Measurements from ENCODE around the gene TNNC2. TPM values are rescaled to one million over a fixed set of nuclear protein-coding genes. Genes with fewer than 3 reads are reported as not detected.
"Not testable (repeated sequence)": the region's sequence is repeated elsewhere in the genome, so short reads cannot be mapped to it uniquely, and the experiment has no call there.

The TNNC2 gene
- 0.46 to 0.63 TPM (median 0.52 TPM) in 3 replicates for total RNA-seq
- long read RNA-seq: 0 reads

- no peak for DNase-seq (ENCODE audit: low spot score)
- TF ChIP-seq CTCF (IDR thresholded peaks at IDR 0.05): no peak
- H3K4me3 Mint-ChIP-seq (ENCODE audit: unreplicated experiment): peak within 1 kb of the TSS; percentile 4
- H3K9me3 Mint-ChIP-seq (ENCODE audit: low read depth): no peaks in the 10 kb centered on the region
- peaks cover 4% of the 10 kb centered on the region for H3K27me3 Mint-ChIP-seq (ENCODE audit: low read depth)
- H3K4me1 Mint-ChIP-seq (ENCODE audit: low read depth): peaks cover 45% of the 10 kb centered on the region
- H3K27ac Mint-ChIP-seq (ENCODE audit: unreplicated experiment): peak within 1 kb of the TSS; percentile 94
- no peaks in the 10 kb centered on the region for H3K36me3 Mint-ChIP-seq (ENCODE audit: low read depth)
Observed at GRCh38 chr20:45827030-45827652, at the start of gene TNNC2. Gene TNNC2 (minus strand): TSS chr20:45827312. CDS start chr20:45827248, 64 bp downstream.

- no peaks in the 10 kb centered on the region for H3K27me3 Mint-ChIP-seq (ENCODE audit: low read depth)
- H3K4me3 Mint-ChIP-seq (ENCODE audit: unreplicated experiment): no peak overlapping the region
- peaks cover 5% of the 10 kb centered on the region for H3K36me3 Mint-ChIP-seq (ENCODE audit: low read depth)
- H3K4me1 Mint-ChIP-seq (ENCODE audit: low read depth): no peaks in the 10 kb centered on the region
- no peak overlapping the region for H3K27ac Mint-ChIP-seq (ENCODE audit: unreplicated experiment)
- H3K9me3 Mint-ChIP-seq (ENCODE audit: low read depth): no peaks in the 10 kb centered on the region
- TF ChIP-seq CTCF (IDR thresholded peaks at IDR 0.05): no peak
- no peak for DNase-seq (ENCODE audit: low spot score)
Observed at GRCh38 chr20:45874576-45874975, 47.5 kb upstream of the TNNC2 start.

- not testable (repeated sequence) for H3K4me1 Mint-ChIP-seq (ENCODE audit: low read depth); H3K27ac Mint-ChIP-seq (ENCODE audit: unreplicated experiment); H3K36me3 Mint-ChIP-seq (ENCODE audit: low read depth); H3K9me3 Mint-ChIP-seq (ENCODE audit: low read depth); H3K27me3 Mint-ChIP-seq (ENCODE audit: low read depth); H3K4me3 Mint-ChIP-seq (ENCODE audit: unreplicated experiment); DNase-seq (ENCODE audit: low spot score)
Observed at GRCh38 chr20:45874104-45874481, 47.0 kb upstream of the TNNC2 start.

- TF ChIP-seq CTCF (IDR thresholded peaks at IDR 0.05): no peak
- H3K27me3 Mint-ChIP-seq (ENCODE audit: low read depth): no peaks in the 10 kb centered on the region
- no peak overlapping the region for H3K27ac Mint-ChIP-seq (ENCODE audit: unreplicated experiment)
- H3K9me3 Mint-ChIP-seq (ENCODE audit: low read depth): no peaks in the 10 kb centered on the region
- H3K36me3 Mint-ChIP-seq (ENCODE audit: low read depth): peaks cover 5% of the 10 kb centered on the region
- no peak for DNase-seq (ENCODE audit: low spot score)
- no peaks in the 10 kb centered on the region for H3K4me1 Mint-ChIP-seq (ENCODE audit: low read depth)
- H3K4me3 Mint-ChIP-seq (ENCODE audit: unreplicated experiment): no peak overlapping the region
Observed at GRCh38 chr20:45873409-45874103, 46.4 kb upstream of the TNNC2 start.

- no peaks in the 10 kb centered on the region for H3K27me3 Mint-ChIP-seq (ENCODE audit: low read depth)
- H3K36me3 Mint-ChIP-seq (ENCODE audit: low read depth): peaks cover 5% of the 10 kb centered on the region
- H3K9me3 Mint-ChIP-seq (ENCODE audit: low read depth): no peaks in the 10 kb centered on the region
- no peak overlapping the region for H3K27ac Mint-ChIP-seq (ENCODE audit: unreplicated experiment)
- no peak overlapping the region for H3K4me3 Mint-ChIP-seq (ENCODE audit: unreplicated experiment)
- peaks cover 6% of the 10 kb centered on the region for H3K4me1 Mint-ChIP-seq (ENCODE audit: low read depth)
- TF ChIP-seq CTCF (IDR thresholded peaks at IDR 0.05): no peak
- DNase-seq (ENCODE audit: low spot score): no peak
Observed at GRCh38 chr20:45872626-45873025, 45.5 kb upstream of the TNNC2 start.

GRCh38 chr20:45867819-45868176, 40.7 kb upstream of the TNNC2 start:
- Mint-ChIP-seq H3K27me3 (ENCODE audit: low read depth) (no peaks in the 10 kb centered on the region), H3K27ac (ENCODE audit: unreplicated experiment) (no peak overlapping the region), H3K4me3 (ENCODE audit: unreplicated experiment) (no peak overlapping the region), H3K36me3 (ENCODE audit: low read depth) (no peaks in the 10 kb centered on the region), H3K4me1 (ENCODE audit: low read depth) (peaks cover 8% of the 10 kb centered on the region), H3K9me3 (ENCODE audit: low read depth) (no peaks in the 10 kb centered on the region)
- DNase-seq (ENCODE audit: low spot score): no peak
- TF ChIP-seq CTCF (IDR thresholded peaks at IDR 0.05): no peak

All from chondrocyte (in vitro differentiated cells).